HG03280 (cell line): ENCODE results near the gene PTPRN2.
"Not testable (repeated sequence)": the region's sequence is repeated elsewhere in the genome, so short reads cannot be mapped to it uniquely, and the experiment has no call there.

Experiments used
- ATAC-seq: cut with Tn5 transposase; IDR thresholded peaks from one replicate; pipeline ENCODE4 v1.9.1; 2021; ENCODE audit warnings: mild to moderate bottlenecking, moderate library complexity; ENCODE audit not compliant: unreplicated experiment

The PTPRN2 gene

DNA sequence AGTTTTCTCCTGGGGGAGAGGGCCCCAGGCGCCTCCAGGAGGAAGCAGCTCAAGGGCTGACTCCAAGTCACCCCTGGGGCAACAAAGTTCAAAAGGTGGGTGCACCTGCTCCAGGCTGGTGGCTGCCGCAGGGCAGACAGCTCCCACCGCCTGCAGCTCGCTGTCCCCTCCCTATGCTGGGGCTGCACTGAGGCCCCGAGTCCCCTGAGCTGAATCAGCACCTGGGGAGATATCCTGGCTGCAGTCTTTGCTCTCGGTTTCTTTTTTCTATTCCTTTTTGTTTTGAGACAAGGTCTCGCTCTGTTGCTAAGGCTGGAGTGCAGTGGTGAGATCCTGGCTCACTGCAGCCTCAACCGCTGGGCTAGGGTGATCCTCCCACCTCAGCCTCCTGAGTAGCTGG lies 1067.4 kb downstream of the PTPRN2 start:
- ATAC-seq, result peak; percentile 93

DNA sequence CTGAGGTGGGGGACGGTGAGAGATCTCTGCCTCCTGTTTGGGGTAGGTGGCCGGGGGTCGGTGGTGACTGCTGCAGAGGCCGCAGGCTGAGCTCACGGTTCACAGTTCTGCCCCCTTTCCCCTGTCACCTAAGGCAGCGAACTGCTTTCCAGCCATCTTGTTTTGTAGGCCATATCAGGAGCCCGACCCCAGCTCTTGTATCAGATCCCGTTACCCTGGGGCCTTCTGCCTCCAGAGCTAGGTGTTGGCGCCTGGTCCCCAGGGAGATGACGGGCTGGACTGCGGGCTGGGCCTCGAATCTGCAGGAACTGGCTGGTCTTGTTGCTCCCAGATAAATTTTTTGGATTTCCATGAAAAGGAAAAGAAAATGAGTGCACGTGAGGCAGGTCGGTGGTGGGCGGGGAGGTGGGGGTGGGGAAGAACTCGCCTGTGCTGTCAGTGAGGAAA lies 1067.8 kb downstream of the PTPRN2 start:
- no peak for ATAC-seq

DNA sequence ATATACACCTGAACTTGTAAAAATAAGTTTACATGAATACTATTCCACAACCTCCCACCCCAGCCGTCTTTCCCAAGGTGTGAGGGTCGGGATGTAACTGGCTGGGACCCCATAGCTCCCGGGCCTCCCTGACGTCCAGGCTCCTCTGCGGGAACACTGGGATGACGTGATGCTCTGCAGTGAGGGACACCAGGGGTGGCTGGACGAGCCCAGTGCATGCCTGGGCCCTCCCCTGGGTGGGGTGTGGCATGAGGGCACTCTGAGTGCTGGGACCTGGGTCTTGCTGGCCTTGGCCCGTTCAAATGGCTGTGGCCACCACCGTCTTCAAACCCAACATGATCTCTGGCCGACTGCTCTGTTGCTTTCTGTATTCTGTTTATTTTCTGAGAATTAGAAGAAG lies 1068.4 kb downstream of the PTPRN2 start:
- ATAC-seq, result no peak

DNA sequence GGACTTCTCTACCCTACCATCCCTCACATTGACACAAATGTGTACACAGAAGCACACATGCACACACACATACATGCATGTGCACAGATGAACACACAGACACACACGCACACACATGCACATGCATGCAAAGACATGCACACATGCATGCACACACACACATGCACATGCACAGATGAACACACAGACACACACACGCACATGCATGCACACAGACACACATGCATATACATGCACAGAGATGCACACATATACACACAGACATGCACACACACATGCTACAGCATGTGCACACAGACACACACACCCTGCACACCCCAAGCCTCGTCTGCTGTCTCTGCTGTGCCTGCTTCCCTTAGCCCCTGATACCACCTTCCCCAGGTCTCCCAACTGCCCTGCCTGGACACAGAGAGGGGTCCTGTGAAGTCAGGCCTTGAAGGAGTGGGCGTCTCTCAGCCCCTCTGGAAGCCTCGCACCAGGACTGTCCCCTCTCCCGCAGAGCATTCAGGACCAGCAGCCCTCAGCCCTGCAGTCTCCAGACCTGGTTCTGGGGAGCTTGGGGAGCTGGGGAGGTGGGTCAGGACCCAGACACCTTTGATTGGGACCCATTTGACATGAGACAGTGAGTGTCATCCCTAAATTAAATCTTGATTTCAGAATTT lies 1069.0 kb downstream of the PTPRN2 start:
- no peak for ATAC-seq

DNA sequence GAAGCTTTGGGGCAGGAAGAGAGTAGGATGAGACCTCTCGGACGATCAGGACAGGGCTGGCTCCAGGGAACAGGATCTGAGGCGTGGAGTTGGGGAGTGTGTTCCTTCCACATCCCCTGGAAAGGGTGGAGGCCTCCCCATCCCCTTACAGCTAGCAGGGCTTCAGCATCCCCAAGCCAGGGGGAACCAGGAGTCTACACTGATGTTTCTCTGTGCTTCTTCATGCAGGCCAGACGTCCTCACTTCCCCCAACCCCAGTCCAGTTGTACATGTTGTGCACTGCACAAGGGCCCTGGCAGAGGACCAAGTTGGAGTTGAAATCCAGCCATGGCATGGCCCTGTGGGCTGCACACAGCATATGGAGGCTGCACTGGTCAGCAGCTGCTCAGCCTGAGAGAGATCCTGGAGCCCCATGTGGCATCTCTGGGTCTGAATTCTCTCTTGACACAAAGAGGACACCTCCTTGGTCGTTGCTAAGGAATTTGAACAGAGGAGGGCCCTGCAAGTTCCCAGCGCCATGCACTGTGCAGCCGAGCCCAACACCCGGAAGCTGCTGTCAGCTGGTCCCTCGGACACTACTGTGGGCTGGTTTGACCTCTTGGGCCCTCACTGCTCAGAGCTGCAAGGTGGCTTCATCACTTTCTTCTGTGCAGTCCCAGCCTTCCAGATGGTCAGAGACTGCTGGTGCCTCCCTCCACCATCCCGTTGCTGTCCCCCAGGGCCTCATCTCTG lies 1069.7 kb downstream of the PTPRN2 start:
- no peak for ATAC-seq

DNA sequence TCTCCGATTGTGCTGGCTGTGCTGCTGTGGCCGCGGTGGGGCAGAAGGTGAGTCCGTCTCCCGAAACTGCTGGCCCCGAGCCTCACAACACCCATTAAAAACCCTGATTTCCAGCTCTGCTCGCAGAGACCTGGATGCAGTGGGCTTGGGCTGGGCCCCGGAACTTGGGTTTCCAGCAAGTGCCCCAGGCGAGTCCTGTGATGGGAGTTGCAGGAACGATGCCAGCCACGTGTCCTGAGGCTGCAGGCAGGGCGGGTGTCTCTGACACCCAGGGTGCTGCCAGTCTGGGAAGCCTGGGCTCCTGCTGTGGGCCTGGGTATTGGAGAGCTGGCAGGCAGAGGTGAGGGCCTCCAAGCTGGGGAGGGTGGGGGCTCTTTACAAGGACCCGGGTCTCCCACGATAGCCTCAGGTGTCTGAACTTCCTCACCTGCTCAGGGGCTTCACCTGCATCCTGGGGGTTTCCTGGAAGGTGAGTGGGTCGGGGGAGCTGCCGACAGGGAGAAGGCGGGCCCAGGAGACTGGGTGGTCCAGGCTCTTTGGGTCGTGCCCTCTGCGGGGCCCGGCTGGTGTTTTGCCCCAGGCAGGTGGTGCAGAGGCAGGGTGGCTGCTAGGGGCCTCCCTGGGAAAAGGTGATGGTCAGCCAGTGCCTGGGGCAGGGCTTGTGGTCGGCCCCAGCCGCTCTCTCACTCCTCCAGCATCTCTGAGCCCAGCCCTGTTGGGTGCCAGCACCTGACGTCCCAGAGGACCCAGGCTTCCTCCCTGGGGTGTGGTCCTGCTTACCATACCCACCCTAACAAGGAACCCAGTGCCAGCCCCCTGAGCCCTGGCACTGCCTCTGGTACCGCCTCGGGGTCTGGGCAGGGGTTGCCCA lies 1070.5 kb downstream of the PTPRN2 start:
- ATAC-seq, result no peak

DNA sequence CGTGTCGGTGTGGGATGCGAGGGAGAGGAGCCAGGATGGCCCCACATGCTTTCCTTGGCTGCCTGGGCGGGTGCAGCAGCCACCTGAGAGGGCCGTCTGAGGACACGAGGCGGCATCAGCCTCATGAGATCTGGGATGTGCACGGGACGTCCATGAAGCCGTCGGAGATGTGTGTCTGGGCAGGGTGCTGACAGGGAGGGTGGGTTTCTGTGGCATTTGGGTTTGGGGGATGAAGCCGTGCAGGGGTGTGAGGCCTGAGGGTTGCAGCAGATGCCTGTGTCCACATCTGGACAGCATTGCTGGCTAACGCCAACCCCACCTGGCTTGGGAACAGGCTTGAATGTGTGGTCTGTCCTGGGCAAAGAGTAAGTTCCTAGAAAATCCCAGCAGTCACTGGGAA lies 1071.3 kb downstream of the PTPRN2 start:
- no peak for ATAC-seq

DNA sequence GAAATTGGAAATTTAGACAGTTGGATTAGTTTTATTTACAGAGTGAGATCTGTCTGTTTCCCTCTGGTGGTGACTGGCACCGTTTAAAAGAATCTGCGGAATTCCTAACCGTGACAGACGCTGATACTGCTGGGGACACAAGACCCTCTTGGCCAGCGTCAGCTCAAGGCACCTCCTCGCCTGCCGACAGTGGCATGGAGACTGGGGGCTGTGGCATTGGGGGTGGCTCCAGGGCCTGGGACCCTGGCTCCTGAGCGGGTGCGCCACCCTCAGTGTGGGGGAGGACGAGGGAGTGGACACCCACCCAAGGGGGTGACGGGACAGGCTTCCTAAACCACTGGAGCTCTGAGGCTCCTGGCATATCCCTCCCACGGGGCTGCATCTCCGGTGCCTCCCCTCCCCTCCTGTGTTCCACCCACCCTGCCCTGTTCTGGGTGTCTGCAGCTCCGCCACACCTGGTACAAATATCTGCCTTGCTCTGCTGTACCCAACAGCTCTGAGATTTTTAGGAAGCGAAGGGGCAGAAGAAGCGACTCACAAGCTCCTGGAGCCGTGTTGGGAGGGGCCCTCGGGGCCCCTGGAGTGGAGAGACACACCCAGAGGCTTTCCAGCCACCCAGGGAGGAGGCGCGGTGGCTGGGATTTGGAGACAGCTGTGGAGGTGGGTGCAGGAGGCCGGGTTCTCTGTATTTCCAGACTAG lies 1072.1 kb downstream of the PTPRN2 start:
- ATAC-seq, result no peak

DNA sequence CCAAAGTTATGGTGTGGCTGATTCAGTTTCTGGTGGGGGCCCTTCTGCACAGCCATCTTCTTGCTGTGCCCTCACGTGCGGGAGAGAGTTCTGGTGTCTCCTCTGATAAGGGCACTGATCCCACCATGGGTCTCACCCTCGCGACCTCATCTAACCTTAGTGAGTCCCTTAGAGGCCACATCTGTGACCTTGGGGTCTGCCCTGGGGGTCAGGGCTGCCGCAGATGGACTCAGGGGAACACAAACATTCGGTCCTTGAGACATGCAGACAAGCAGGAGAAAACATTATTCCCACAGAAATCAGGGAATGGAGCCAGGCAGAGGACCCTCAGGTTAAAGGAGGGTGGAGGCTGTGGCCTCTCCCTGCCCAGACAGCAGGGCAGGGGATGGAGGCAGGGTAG lies 1072.9 kb downstream of the PTPRN2 start:
- no peak for ATAC-seq

DNA sequence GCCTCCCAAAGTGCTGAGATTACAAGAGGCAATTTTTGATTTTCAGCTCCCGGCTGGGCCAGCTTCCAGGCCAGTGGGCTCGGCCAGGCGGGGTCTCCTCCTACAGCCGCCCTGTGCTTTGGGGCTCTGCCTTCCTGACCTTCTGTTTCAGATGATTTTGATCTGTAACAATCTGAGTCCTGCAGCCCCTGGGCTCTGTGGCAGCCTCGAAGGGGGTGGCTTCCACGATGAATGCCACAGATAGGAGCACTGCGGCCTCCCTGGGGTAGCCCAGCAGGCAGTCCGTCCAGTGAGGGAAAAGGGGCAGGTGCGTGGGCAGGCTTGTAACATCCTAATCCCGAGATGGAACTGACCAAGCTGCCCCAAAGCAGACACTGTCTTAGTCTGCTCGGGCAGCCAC lies 1073.3 kb downstream of the PTPRN2 start:
- ATAC-seq, result no peak

DNA sequence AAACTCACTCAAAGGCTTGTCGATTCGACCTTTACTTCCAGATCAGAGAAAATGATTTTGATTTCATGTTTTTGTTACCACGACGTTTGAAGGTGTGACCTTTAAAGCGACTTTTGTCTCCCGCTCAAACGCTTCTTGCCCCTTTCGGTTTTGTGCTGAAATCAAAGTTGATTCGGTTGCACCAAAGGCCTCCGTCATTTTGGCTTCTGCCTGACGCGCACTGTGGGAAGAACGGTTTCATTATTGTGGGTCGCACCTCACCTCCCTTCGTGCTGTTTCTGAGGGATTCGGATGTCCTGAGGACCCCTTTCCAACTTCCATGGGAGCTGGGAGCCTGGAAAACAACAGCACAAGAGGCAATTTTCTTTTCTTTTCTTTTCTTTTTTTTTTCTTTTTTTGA lies 1073.9 kb downstream of the PTPRN2 start:
- no peak for ATAC-seq

DNA sequence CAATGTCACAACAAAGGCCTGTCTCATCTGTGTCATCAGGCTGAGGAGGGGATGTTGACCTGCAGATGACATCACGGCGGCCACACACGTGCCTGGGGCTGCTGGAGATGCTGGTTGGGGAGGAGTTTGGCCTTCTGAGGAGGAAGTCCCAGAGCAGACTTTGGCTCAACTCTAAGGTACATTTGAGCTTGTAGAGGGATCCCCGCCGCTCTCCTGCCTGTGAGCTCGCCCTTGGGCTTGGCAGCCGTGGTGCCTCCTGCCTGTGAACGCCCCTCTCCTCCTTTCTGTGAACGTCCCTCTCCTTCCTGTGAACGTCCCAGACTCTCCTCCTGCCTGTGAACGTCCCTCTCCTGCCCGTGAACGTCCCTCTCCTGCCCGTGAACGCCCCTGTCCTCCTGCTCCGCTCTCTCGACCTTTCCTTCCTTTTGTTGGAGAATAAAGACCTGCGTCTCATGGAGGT lies 1074.4 kb downstream of the PTPRN2 start:
- ATAC-seq, result no peak

DNA sequence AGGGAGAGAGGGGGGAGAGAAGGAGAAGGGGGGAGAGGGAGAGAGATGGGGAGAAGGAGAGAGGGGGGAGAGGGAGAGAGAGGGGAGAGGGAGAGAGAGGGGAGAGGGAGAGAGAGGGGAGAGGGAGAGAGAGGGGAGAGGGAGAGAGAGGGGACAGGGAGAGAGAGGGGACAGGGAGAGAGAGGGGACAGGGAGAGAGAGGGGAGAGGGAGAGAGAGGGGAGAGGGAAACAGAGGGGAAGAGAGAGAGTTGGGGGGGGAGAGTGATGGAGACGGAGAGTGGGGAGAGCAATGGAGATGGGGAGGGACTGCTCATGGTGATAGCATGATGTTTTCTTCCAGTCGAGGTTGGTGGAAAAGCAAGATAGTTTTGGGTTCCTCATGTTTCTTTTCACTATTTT lies 1078.4 kb downstream of the PTPRN2 start:
- no peak for ATAC-seq

DNA sequence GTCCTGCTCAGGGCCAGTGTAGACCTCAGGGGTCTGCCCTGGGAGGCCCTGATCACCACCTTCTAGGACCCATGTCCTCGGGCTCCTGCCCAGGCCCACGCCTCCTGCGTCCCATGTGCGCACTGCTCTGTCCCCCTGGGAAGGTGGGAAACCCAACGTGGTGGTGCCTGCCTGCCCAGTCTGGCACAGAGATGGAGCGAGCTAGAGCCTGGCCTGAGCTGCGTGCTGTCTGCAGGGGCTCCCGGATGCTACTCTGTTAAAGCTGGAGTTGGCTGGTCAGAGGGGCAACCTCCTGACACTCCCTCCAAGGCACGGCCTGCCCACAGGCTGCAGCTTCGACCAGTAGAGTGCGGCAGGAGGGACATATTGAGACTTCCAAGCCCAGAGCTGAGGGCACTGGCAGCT lies 1079.1 kb downstream of the PTPRN2 start:
- no peak for ATAC-seq

DNA sequence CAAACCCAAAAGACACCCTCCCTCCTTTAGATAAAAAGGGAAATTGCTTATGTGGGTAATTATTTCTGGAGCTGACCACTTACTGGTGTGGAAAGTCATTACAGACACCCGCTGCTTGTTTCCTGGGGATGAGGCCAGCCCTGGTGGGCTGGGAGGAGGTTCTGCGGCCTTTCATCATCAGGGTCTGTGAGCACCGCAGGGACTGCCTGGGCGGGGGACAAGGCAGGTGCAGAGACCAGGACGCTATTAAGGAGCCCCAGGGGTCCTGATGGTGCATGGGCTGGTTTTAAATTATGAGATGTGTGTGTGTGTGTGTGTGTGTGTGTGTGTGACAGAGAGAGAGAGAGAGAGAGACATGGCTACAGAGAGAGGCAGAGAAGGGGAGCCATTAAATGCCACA lies 1079.6 kb downstream of the PTPRN2 start:
- no peak for ATAC-seq

DNA sequence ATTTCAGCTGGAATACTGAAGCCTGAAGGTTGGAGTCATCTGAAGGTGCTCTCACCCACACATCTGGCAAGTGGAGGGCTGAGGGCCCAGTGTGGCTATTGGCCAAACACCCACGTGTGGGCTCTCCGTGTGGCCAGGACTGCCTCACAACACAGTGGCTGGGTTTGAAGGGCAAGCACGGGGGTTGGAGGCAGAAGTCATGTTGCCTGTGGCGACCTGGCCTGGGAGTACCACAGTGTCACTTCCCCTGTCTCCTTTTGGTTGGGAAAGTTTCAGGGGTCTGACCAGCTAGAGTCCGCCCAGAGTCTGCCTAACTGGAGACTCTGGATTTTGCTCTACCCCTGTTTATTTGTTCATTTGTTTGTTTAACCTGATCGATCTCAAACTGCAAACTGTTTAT lies 1081.4 kb downstream of the PTPRN2 start:
- no peak for ATAC-seq

DNA sequence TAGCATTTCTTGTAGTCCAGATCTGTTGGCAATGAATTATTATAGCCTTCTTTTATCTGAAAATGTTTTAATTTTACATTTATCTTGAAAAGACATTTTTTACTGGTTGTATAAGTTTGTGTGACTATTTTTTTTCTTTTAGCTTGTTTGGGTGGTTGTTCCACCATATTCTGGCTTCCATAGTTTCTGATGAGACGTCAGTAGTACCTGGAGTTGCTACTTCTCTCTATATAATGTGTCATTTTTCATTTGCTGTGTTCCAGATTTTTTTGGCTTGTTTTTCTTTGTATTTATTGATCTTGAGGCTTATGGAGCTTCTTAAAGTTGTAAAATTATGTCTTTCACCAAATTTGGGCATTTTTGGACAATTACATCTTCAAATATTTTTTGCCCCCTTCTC lies 1082.0 kb downstream of the PTPRN2 start:
- no peak for ATAC-seq

DNA sequence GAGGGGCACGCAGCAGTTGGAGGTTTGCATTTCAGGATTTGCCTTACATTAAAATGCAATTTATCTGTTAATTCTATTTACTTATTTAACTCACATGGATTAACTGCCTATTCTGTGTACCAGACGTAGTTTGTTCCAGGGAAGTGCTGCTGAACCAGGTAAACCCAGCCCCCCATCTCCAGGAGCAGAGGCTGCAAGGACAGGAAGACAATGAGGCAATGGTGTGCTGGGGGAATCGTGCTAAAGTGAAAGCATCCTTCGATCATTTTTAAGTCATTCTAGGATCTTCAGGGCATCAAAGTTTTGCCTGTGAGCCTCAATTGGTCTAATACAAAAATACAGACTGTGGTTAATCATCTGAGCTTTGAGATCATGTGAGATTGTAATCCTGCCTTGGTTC lies 1084.4 kb downstream of the PTPRN2 start:
- no peak for ATAC-seq

DNA sequence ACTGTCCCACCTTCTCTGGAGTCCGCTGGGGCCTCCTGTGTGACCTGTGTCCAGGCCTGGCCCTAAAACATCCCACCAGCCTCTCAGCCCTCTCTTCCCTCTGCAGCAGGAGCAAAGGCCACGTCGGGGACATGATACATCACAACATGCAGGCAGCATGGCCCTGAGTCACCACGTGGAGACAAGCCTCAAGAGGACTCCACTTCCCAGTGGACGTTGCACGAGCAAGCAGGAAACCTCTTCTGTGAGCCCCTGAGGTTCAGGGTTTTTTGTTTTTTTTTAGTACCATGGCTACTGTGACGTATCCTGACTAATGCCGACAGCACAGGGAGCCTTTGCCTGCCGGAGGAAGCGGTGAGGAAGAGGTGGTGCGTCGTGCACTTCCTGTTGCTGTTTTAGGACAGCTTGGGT lies 1084.9 kb downstream of the PTPRN2 start:
- no peak for ATAC-seq

DNA sequence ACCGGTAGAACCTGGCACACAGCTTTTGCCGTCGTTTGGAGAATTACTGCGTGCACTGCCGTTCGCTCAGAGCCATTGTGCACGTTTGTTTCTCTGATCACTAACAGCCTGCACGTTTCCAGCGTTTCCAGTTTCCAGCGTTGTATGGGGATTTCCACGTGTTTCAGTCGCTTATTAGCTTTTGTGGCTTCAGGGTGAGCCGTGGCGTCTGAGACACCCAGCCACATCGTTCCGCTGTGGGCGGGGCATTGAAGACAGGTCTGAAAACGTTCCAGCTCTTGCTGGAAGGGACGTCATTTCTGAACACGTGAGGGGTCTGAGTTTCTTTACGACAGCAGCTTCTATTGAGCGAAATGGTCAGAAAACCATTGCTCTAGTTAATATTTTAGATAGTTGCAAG lies 1086.0 kb downstream of the PTPRN2 start:
- no peak for ATAC-seq

DNA sequence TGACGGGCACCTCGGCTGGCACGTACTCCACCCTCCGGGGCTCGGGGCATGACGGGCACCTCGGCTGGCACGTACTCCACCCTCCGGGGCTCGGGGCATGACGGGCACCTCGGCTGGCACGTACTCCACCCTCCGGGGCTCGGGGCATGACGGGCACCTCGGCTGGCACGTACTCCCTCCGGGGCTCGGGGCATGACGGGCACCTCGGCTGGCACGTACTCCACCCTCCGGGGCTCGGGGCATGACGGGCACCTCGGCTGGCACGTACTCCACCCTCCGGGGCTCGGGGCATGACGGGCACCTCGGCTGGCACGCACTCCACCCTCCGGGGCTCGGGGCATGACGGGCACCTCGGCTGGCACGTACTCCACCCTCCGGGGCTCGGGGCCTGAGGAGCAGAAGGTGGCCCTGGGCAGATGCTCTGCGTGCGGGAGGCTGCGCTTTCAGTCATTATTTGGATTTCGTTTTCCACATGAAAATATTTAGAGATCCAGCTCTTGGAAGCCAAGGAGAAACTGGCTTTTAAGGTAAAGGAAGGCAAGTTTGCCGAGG lies 1086.6 kb downstream of the PTPRN2 start:
- ATAC-seq, result not testable (repeated sequence)
